GM12873 (cell line): Measurements from ENCODE around the gene AADAC.

Experiments used
- TF ChIP-seq, protein P1 (sequence below): IDR thresholded peaks from 2 replicates; pipeline ENCODE4 v1.5.1; 2012; ENCODE audit warnings: low read depth, mild to moderate bottlenecking, moderate library complexity, low read length, control low read depth; ENCODE audit not compliant: insufficient read depth; ENCODE audit errors: missing control alignments

Gene AADAC

DNA sequence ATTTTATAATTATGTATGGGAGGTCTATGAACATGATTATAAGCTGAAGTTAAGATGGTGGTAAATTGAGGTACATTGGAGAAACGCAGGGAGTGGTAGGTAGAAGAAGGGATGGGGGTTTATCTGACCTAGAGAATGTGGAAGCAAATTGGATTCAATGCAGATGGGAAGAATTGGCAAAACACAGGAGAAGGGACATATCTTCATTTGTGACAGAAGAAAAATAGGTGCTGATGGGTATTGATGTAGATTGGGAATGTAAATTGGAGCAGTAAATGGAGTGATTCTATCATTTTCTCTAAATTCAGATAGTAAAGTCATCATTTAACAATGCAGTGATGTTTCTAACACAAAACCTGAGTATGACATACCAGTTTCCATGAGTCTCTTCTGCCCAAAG is 39.7 kb upstream of the AADAC start:
- TF ChIP-seq, protein P1, sequence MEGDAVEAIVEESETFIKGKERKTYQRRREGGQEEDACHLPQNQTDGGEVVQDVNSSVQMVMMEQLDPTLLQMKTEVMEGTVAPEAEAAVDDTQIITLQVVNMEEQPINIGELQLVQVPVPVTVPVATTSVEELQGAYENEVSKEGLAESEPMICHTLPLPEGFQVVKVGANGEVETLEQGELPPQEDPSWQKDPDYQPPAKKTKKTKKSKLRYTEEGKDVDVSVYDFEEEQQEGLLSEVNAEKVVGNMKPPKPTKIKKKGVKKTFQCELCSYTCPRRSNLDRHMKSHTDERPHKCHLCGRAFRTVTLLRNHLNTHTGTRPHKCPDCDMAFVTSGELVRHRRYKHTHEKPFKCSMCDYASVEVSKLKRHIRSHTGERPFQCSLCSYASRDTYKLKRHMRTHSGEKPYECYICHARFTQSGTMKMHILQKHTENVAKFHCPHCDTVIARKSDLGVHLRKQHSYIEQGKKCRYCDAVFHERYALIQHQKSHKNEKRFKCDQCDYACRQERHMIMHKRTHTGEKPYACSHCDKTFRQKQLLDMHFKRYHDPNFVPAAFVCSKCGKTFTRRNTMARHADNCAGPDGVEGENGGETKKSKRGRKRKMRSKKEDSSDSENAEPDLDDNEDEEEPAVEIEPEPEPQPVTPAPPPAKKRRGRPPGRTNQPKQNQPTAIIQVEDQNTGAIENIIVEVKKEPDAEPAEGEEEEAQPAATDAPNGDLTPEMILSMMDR, result no peak

DNA sequence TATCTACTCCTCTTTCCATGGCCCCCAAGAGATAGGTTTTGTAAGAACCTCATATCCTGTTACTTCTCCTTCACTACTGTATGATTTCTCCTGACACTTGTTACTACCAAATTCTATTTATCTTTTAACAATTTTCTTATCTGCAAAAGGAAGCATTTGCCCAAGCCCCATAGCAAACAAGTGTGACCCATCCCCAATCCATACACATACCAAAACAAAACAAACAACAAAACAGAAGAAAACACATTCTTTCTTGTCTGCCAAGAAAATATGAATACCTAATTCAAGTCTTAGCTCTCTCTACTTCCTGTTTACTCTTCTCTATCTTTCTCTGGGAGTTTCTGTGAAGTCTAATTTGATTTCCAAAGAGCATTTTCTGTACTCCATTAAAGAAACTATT is 39.0 kb upstream of the AADAC start:
- TF ChIP-seq, protein P1, result no peak

GRCh38 chr3:151775314-151776258 is 38.3 kb upstream of the AADAC start:
- TF ChIP-seq, protein P1, result no peak

- TF ChIP-seq, protein P1, result no peak
Measured at GRCh38 chr3:151776259-151776740, 37.6 kb upstream of the AADAC start.

DNA sequence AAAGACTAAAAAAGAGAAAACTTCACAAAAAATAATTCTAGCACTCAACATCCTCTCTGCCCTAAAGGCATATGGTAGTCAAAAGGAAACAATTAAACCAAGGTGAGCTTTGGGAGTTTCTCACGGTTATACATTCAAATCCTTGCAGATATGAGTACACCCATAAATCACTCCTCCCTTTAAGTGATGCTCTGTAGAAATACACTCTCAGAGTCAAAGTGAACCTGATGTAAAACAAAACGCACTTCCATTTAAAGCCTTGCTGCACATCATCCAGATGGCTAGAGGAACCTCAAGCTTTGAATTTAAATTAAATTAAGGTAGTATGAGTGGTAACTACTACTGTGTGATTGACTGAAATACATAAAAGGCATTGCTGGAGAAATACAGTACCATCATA is 36.0 kb upstream of the AADAC start:
- TF ChIP-seq, protein P1, result no peak

DNA sequence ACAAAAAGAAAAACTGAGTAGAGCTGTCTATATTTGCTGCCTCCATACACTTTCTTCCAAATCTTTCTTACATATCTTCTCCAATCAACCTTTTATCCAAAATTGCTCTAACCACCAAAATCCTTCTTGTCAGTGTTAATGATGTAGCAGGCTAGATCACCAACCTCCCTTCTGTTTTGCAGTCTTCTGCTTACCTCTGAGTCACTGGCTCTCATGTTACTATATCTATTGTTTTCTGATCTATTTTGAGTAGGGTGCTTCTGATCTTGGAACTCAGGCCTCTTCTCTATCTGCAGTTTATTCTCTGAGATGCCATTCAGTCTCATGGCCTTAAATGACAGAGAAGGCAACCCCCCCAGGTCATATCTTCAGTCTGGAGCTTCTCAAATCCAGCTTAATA is 26.3 kb upstream of the AADAC start:
- TF ChIP-seq, protein P1, result no peak

DNA sequence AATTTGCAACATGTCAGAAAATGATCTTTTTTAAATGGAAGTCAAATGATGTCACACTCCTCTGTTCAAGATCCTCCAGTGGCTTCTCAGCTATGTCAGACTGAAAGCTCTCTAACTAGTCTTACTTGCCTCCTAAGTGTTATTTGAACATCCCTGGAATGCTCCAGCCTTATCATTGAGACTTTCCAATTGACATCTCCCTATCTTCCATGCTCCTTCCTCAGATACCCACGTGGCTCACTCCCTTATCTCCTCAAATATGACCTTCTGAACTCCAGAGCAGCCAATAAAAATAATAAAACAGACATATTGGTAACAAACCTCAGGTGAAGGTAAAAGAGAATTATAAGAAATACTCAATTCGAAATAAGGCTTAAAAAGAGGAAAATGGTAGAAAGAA is 25.5 kb upstream of the AADAC start:
- TF ChIP-seq, protein P1, result no peak
